AG04449 (cell line): ENCODE data around the gene PPL.

ENCODE experiments used
- CTCF ChIA-PET: fragments of 350-600 bp; formaldehyde crosslinking; extraction: SDS; loops from one replicate; lab custom pipeline; 2021; ENCODE audit warnings: antibody characterized with exemption; lab: Yijun Ruan, JAX
- POLR2A ChIA-PET: fragments of 400-600, 350-600 bp; formaldehyde crosslinking; extraction: SDS; loops from one replicate; lab custom pipeline; 2020; ENCODE audit warnings: antibody characterized with exemption, inconsistent platforms; lab: Yijun Ruan, JAX
- DNase-seq: peaks from one replicate; pipeline ENCODE4 v3.0.0-alpha.2; 2010; ENCODE audit warnings: low read depth, low spot score
- H3K4me3 ChIP-seq: 2 replicates; pipeline ENCODE4 v1.5.1; 2011; ENCODE audit warnings: low read depth, mild to moderate bottlenecking, control low read depth, low read length
- TF ChIP-seq, protein P1 (sequence below): IDR thresholded peaks from one replicate; pipeline ENCODE4 v1.5.1; 2011; ENCODE audit warnings: mild to moderate bottlenecking, moderate library complexity, low read length, control low read depth, inconsistent platforms; ENCODE audit not compliant: insufficient read depth; ENCODE audit errors: missing control alignments

The PPL gene

DNA sequence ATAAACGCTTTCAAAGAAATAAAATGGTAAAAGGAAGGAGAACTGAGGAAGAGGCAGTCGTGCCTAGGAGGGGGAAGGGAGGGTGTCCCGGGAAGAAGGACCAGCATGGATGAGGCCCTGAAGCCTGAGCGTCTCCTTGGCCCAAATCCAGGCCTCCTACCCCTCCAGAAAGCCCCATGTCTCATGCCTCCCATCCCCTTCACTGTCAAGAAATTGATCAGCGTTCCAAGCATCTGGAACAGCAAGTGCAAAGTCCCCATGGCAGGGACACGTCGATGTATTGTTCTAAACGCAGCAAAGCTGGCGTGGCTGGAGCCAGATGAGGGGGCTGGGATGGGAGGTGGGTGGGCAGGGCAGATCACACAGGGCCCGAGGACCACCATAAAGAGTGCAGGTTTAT is 43.7 kb upstream of the PPL start:
- DNase-seq: no peak
- POLR2A ChIA-PET: no interaction called here
- TF ChIP-seq, protein P1, sequence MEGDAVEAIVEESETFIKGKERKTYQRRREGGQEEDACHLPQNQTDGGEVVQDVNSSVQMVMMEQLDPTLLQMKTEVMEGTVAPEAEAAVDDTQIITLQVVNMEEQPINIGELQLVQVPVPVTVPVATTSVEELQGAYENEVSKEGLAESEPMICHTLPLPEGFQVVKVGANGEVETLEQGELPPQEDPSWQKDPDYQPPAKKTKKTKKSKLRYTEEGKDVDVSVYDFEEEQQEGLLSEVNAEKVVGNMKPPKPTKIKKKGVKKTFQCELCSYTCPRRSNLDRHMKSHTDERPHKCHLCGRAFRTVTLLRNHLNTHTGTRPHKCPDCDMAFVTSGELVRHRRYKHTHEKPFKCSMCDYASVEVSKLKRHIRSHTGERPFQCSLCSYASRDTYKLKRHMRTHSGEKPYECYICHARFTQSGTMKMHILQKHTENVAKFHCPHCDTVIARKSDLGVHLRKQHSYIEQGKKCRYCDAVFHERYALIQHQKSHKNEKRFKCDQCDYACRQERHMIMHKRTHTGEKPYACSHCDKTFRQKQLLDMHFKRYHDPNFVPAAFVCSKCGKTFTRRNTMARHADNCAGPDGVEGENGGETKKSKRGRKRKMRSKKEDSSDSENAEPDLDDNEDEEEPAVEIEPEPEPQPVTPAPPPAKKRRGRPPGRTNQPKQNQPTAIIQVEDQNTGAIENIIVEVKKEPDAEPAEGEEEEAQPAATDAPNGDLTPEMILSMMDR: no peak
- CTCF ChIA-PET: no interaction called here
- H3K4me3 ChIP-seq: no peak overlapping the region

- H3K4me3 ChIP-seq: no peak overlapping the region
- ChIA-PET POLR2A (no interaction called here), CTCF (no interaction called here)
- DNase-seq: no peak
- TF ChIP-seq, protein P1: no peak
Observed at GRCh38 chr16:4979736-4980660, 43.0 kb upstream of the PPL start.

GRCh38 chr16:4979164-4979563 is 42.2 kb upstream of the PPL start:
- no peak overlapping the region for H3K4me3 ChIP-seq
- no peak for DNase-seq
- POLR2A ChIA-PET: no interaction called here
- CTCF ChIA-PET: no interaction called here
- TF ChIP-seq, protein P1: no peak

- DNase-seq: no peak
- H3K4me3 ChIP-seq: no peak overlapping the region
- POLR2A ChIA-PET: no interaction called here
- CTCF ChIA-PET: interaction anchor here (0.6 kb wide), 1 partner anchor 10 kb away, joined by 3 read pairs; no protein-coding TSS in a partner anchor
- TF ChIP-seq, protein P1: no peak
Observed at GRCh38 chr16:4976611-4977145, 39.7 kb upstream of the PPL start.

DNA sequence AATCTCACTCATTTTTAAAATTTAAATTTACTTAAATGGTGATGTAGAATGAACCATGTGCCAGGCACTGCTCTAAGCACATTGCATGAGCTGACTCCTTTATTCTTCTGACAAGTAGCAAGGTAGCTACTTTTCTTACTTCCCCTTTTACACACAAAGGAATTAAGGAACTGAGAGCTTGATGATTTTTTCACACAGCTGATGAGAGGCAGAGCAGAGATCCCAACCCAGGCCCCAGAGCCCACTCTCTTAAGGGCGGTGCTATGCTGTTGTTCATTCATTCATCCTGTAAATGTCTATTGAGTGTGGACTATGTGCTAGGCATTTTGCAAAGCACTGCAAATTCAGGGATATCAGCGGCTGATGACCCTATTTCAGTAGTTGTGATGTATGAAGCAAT is 39.1 kb upstream of the PPL start:
- no peak for DNase-seq
- TF ChIP-seq, protein P1: no peak
- CTCF ChIA-PET: no interaction called here
- POLR2A ChIA-PET: no interaction called here
- H3K4me3 ChIP-seq: no peak overlapping the region

- POLR2A ChIA-PET: no interaction called here
- CTCF ChIA-PET: no interaction called here
- no peak overlapping the region for H3K4me3 ChIP-seq
- no peak for DNase-seq
- TF ChIP-seq, protein P1: no peak
Observed at GRCh38 chr16:4972938-4973587, 36.1 kb upstream of the PPL start.
